Measurements from ENCODE around the gene NUTM1. TPM values are rescaled to one million over a fixed set of nuclear protein-coding genes. Genes with fewer than 3 reads are reported as not detected.
"Not testable (repeated sequence)": the region's sequence is repeated elsewhere in the genome, so short reads cannot be mapped to it uniquely, and the experiment has no call there.

The NUTM1 gene
- total RNA-seq, 1 donor from 2014 or later = not detected

DNA sequence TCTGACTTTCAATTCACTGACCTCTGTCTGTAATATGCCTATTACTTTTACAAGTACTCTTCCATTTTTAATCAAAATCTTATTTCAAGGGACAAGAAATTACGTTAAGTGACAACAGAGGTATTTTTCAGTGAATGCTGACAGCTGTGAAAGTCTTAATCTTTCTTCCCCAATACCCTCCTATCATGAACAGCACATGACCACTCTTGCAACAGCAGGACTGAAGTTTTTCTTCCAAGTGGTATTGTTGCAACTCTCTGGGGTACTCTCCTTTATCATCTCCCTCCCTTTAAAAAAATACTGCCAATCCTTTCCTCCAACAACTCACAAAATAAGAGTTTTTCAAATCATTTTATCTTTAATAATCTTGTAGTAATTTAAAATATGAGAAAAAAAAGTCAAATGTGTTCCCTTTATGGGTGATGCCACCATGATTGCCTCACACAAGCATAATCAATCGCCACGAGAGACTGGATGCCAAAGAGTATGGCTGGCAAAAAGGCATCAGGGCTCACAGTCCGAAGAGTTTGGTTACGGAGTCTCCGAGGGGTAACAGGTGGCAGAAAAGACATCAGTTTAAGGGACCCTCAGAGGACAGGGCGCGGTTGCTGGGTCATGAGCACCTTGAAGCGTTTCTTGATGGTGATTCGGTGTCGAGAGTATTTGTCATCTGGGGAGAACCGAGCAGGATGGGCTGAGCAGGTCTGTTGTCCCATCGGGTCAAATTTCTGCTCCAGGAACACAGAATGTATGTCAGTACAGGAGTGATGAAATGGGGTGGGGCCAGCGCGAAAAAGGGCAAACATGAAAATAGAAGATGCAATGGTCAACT, 1.5 kb upstream of the NUTM1 start:
- Mint-ChIP-seq H3K9me3 (no peaks in the 10 kb centered on the region), H3K27me3 (no peaks in the 10 kb centered on the region), H3K27ac (peak overlapping the region; percentile 74), H3K4me1 (peaks cover 31% of the 10 kb centered on the region), H3K36me3 (ENCODE audit: low read depth) (peaks cover 31% of the 10 kb centered on the region), H3K4me3 (peak overlapping the region; percentile 52)
- TF ChIP-seq CTCF (IDR thresholded peaks at IDR 0.05) = no peak
- POLR2A ChIA-PET = interaction anchor here (1.6 to 2.0 kb wide), 2 partner anchors 13 to 26 kb away, joined by 26 to 42 read pairs; partner anchors contain the start of gene LPCAT4
- ATAC-seq (ENCODE audit: low read depth) (no peak), DNase-seq (no peak)
- intact Hi-C loops (cut with micrococcal nuclease) = loop anchor here (2.0 kb wide), 3 partner anchors 13 to 303 kb away; partner anchors contain the start of genes AVEN and PGBD4
- CTCF ChIA-PET = interaction anchor here (1.7 to 2.0 kb wide), 2 partner anchors 100 to 132 kb away, joined by 4 to 6 read pairs; partner anchors contain the start of gene KATNBL1

DNA sequence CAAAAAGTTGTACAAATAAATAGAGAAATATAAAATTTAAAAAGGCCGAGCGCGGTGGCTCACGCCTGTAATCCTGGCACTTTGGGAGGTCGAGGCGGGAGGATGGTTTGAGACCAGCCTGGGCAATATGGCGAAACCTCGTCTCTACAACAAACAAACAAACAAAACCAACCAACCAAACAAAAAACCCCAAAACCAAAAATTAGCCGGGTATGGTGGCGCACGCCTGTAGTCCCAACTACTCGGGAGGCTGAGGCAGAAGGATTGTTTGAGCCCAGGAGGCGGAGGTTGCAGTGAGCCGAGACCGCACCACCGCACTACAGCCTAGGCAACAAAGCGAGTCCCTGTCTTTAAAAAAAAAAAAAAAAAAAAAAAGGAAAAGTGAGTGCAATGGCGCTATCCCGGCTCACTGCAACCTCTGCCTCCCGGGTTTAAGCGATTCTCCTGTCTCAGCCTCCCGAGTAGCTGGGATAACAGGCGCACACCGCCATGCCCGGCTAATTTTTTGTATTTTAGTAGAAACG, 840 bp upstream of the NUTM1 start:
- not testable (repeated sequence) for H3K9me3 Mint-ChIP-seq; H3K27me3 Mint-ChIP-seq; ATAC-seq (ENCODE audit: low read depth); H3K4me3 Mint-ChIP-seq; DNase-seq
- POLR2A ChIA-PET = interaction anchor here (0.6 to 2.0 kb wide), 10 partner anchors 9 to 627 kb away, joined by 3 to 42 read pairs (median 8); partner anchors contain the start of genes AQR, KATNBL1 and LPCAT4
- CTCF ChIA-PET = interaction anchor here (0.7 to 2.9 kb wide), 12 partner anchors 8 to 246 kb away, joined by 3 to 32 read pairs (median 3); partner anchors contain the start of genes KATNBL1 and LPCAT4
- intact Hi-C loops (cut with micrococcal nuclease) = loop anchor here (2.0 kb wide), 3 partner anchors 13 to 303 kb away; partner anchors contain the start of genes AVEN and PGBD4
- H3K4me1 Mint-ChIP-seq = peaks cover 26% of the 10 kb centered on the region
- peaks cover 27% of the 10 kb centered on the region for H3K36me3 Mint-ChIP-seq (ENCODE audit: low read depth)
- H3K27ac Mint-ChIP-seq = peak overlapping the region; percentile 74

GRCh38 chr15:34347951-34348638, 5.0 kb downstream of the NUTM1 start:
- ChIA-PET POLR2A (interaction anchor here (0.6 kb wide), 1 partner anchor 15 kb away, joined by 3 read pairs; no protein-coding TSS in a partner anchor), CTCF (no interaction called here)
- no peak for TF ChIP-seq CTCF (IDR thresholded peaks at IDR 0.05)
- DNase-seq = no peak
- H3K36me3 Mint-ChIP-seq (ENCODE audit: low read depth) = no peaks in the 10 kb centered on the region
- no peaks in the 10 kb centered on the region for H3K4me1 Mint-ChIP-seq
- no peak overlapping the region for H3K27ac Mint-ChIP-seq
- no peak overlapping the region for H3K4me3 Mint-ChIP-seq
- ATAC-seq (ENCODE audit: low read depth) = no peak
- H3K9me3 Mint-ChIP-seq = no peaks in the 10 kb centered on the region
- H3K27me3 Mint-ChIP-seq = no peaks in the 10 kb centered on the region
- intact Hi-C loops (cut with micrococcal nuclease) = no loop called here

DNA sequence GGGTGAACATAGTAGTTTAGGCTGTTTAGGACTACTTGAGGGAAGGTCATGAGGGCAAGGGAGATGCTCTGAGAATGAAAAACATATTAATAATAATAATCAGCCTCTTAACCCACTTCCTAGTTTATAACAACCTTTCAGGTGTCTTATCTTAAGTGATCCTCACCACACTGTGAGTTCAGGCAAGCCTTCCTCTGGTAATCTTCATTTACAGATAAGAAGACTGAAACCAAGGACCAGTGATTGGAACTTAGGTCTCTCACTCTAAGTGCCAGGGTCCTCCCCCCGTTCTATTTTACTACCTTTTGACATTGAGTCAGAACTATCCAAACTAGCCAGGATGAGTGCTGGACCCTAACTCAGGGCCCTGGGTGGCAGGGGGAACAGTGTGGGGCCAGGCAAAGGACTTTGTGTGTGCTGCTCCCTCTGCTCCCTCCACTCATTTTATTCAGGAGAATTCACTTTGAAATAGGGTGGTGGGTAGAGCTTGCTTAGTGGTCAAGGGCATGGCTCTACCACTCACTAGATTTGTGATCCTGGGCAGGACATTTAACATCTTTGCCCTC, 5.7 kb downstream of the NUTM1 start:
- no peak overlapping the region for H3K27ac Mint-ChIP-seq
- CTCF ChIA-PET = no interaction called here
- H3K4me1 Mint-ChIP-seq = no peaks in the 10 kb centered on the region

More for the DNA sequence above, 5.7 kb downstream of the NUTM1 start:
- H3K4me3 Mint-ChIP-seq = no peak overlapping the region
- POLR2A ChIA-PET = interaction anchor here (0.6 kb wide), 1 partner anchor 16 kb away, joined by 3 read pairs; no protein-coding TSS in a partner anchor
- TF ChIP-seq CTCF (IDR thresholded peaks at IDR 0.05) = no peak
- no peak for DNase-seq
- H3K27me3 Mint-ChIP-seq = no peaks in the 10 kb centered on the region
- no peak for ATAC-seq (ENCODE audit: low read depth)
- no peaks in the 10 kb centered on the region for H3K36me3 Mint-ChIP-seq (ENCODE audit: low read depth)
- intact Hi-C loops (cut with micrococcal nuclease) = no loop called here
- no peaks in the 10 kb centered on the region for H3K9me3 Mint-ChIP-seq

Measured in activated B cell treated with CpG ODN at 0.5 μM for 24 hours (primary cell).